Measurements from ENCODE around the gene AK1.

The AK1 gene

DNA sequence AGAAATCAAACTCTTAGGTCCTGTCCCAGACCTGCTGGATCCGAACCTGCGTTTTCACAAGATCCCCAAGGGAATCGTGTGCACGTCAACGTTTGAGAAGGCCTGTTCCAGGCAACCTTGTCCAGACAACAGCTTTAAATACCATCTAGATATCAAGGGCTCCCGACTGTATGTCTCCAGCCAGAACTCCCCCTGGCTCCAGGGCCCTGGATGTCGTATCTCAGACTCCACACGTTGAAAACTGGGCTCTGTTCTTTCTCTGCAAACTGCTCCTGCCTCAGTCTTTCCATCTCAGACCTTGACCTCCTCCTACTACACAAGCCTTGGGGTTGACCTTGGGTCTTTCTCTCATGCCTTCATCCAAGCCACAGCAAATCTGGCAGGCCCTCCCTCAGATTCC is 17.2 kb downstream of the AK1 start:
- no peak overlapping the region for H3K4me3 ChIP-seq (ENCODE audit: low read depth, low read length)
- TF ChIP-seq, protein P1, sequence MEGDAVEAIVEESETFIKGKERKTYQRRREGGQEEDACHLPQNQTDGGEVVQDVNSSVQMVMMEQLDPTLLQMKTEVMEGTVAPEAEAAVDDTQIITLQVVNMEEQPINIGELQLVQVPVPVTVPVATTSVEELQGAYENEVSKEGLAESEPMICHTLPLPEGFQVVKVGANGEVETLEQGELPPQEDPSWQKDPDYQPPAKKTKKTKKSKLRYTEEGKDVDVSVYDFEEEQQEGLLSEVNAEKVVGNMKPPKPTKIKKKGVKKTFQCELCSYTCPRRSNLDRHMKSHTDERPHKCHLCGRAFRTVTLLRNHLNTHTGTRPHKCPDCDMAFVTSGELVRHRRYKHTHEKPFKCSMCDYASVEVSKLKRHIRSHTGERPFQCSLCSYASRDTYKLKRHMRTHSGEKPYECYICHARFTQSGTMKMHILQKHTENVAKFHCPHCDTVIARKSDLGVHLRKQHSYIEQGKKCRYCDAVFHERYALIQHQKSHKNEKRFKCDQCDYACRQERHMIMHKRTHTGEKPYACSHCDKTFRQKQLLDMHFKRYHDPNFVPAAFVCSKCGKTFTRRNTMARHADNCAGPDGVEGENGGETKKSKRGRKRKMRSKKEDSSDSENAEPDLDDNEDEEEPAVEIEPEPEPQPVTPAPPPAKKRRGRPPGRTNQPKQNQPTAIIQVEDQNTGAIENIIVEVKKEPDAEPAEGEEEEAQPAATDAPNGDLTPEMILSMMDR (IDR thresholded peaks at IDR 0.05; ENCODE audit: control insufficient read depth, extremely low read depth, insufficient read depth) = no peak
- no peak for DNase-seq (ENCODE audit: low read depth)

DNA sequence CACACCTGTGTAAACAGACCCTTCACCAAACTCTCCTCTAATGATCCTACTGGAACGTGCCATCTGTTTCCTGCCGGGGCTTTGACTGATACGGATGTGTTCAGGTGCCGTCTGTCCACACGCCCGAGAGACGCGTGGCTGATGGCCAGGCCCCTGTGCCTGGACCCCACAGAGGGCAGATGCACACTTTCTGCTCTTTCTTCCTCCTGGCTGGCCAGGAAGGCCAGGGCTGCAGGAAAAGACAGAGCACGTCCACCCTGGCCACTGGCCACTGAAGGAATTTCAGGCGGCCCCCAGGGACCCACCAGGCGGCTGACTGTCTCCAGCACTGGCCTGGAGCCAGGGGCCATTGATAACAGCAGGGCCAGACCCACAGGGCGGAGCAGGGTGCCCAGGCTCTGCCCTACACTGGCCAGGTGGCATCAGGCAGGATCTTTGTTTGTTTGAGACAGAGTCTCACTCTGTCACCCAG is 19.4 kb downstream of the AK1 start:
- no peak overlapping the region for H3K4me3 ChIP-seq (ENCODE audit: low read depth, low read length)
- DNase-seq (ENCODE audit: low read depth) = no peak
- TF ChIP-seq, protein P1 (IDR thresholded peaks at IDR 0.05; ENCODE audit: control insufficient read depth, extremely low read depth, insufficient read depth) = no peak

DNA sequence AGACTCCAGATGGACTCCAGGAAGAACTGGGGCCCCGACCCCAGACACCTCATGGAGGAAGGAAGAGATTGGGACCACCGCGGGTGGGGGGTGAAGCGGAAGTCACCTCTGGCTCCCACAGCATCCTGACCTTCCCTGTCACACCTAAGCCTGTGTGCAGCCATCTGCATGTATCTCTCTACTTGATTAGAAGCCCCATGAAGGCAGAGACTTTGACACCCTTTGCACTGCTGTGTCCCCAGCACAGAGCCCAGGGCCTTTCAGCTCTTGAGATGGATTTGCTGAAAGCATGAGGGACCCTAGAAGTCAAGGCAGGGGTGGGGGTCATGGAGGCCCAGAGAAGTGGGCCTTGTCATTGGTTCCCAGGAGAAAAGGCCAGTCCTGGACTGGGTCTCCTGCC is 20.2 kb downstream of the AK1 start:
- TF ChIP-seq, protein P1 (IDR thresholded peaks at IDR 0.05; ENCODE audit: control insufficient read depth, extremely low read depth, insufficient read depth) = no peak
- DNase-seq (ENCODE audit: low read depth) = no peak
- H3K4me3 ChIP-seq (ENCODE audit: low read depth, low read length) = no peak overlapping the region

DNA sequence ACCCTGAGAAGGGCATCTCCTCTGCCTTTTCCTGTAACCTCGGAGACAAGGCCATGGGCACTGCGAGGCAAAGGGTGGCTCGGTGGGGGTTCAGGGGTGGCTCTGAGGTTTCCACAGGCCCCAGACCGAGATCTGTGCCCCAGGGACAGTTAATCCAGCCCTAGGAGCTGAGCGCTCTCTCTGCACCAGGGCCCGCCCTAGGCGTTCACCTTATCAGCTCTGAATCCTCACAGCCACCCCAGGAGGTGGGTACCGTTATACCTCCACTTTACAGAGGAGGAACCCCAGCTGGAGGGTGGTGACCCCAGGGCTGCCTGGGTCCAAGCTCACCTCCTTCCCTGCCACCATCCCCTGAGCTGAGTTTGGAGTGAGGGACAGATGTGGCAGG is 20.8 kb downstream of the AK1 start:
- no peak for DNase-seq (ENCODE audit: low read depth)
- TF ChIP-seq, protein P1 (IDR thresholded peaks at IDR 0.05; ENCODE audit: control insufficient read depth, extremely low read depth, insufficient read depth) = no peak
- no peak overlapping the region for H3K4me3 ChIP-seq (ENCODE audit: low read depth, low read length)

DNA sequence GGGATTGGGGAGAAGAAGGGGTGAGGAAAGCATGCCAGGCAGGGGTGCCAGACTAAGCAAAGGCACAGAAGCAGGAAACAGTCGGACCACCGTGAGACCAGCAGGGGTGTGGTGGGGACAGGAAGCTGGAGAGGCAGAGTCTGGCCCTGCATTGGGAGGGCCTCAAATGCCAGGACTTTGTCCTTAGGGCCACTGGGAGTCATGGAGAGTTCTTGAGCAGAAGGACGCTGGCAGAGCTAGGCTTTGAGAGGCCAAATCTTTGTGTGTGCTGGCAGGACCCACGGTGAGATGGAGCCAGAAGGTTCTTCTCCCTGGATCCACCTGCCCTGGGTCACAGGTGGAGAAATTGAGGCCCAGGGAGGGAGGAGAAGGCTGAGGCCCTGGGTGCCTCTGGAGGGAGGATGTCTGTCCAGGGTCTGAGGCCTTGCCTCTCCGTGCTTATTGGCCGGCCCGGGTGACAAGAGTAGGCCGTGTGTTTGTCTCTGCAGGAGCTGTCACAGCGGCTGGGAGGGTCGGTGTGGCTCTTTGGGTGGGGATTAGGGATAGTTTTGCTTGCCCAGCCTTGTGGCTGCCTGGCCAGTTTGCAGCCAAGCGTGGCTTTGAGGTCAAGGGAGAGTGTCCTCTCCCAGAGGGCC is 21.3 kb downstream of the AK1 start:
- TF ChIP-seq, protein P1 (IDR thresholded peaks at IDR 0.05; ENCODE audit: control insufficient read depth, extremely low read depth, insufficient read depth) = no peak
- DNase-seq (ENCODE audit: low read depth) = no peak
- H3K4me3 ChIP-seq (ENCODE audit: low read depth, low read length) = no peak overlapping the region

DNA sequence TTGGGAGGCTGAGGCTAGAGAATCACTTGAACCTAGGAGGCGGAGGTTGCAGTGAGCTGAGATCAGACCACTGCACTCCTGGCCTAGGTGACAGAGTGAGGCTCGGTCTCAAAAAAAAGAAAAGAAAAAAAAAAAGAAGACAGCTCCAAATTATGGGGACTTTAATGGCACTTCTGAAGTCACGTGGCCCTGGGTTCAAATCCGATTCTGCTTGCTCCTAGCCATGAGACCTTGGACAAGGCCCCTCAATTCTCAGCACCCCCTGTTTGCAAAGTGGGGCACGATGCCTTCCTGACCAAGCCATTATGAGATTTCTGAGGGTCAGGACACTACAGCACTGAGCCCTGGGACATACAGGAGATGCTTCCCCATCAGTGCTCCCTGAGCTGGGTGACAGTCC is 22.0 kb downstream of the AK1 start:
- H3K4me3 ChIP-seq (ENCODE audit: low read depth, low read length) = no peak overlapping the region
- TF ChIP-seq, protein P1 (IDR thresholded peaks at IDR 0.05; ENCODE audit: control insufficient read depth, extremely low read depth, insufficient read depth) = no peak
- no peak for DNase-seq (ENCODE audit: low read depth)

DNA sequence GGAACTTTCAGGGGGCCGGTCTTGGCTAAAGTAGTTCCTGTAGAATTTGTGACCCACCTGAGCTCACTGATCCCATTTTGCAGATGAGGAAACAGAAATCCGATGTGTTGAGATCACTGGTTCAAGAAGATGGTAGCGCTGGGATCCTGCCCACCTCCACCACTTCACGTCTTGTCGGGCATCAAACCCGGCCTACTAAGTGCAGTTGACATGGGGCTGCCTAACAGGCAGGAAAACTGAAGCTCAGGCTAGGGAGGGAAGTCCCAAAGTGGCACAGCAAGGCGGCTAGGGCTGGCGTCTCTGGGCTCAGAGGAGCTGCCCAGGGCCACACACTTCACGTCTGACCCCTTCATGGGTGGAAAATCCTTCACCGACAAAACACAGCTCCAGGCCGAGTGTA is 22.5 kb downstream of the AK1 start:
- no peak for DNase-seq (ENCODE audit: low read depth)
- no peak overlapping the region for H3K4me3 ChIP-seq (ENCODE audit: low read depth, low read length)
- TF ChIP-seq, protein P1 (IDR thresholded peaks at IDR 0.05; ENCODE audit: control insufficient read depth, extremely low read depth, insufficient read depth) = no peak
